Gastrocnemius medialis (tissue), 4 donors: ENCODE data around the gene SKIC8. TPM values are rescaled to one million over a fixed set of nuclear protein-coding genes. Genes with fewer than 3 reads are reported as not detected.

Experiments used
- ATAC-seq, 2 donors: fragments of 150-250 bp; one replicate each; pipeline ENCODE4 v1.9.1; 2016
- DNase-seq, 2 donors: peaks; one replicate each; pipeline ENCODE4 v3.0.0-alpha.2; 2019
- H3K27ac ChIP-seq, 4 donors: fragments of 200-600 bp; sonication (generic); 1 replicate in 1 of 4; 2 replicates in 3 of 4; pipeline ENCODE4 v1.5.1; 2016 to 2018; ENCODE audit warnings: mild to moderate bottlenecking in 2 of 4, moderate library complexity in 1 of 4
- H3K27me3 ChIP-seq, 3 donors: fragments of 200-600 bp; sonication (generic) in 2 of 3; 1 replicate in 1 of 3; 2 replicates in 2 of 3; pipeline versions ENCODE4 v1.5.1 to v1.6.0; 2016 to 2019; ENCODE audit warnings: mild to moderate bottlenecking in 1 of 3, moderate library complexity in 1 of 3
- H3K36me3 ChIP-seq, 2 donors: fragments of 200-600 bp; sonication (generic) in 1 of 2; one replicate each; pipeline ENCODE4 v1.5.1; 2017 to 2018
- H3K4me1 ChIP-seq, 2 donors: fragments of 200-600 bp; sonication (generic) in 1 of 2; one replicate each; pipeline ENCODE4 v1.5.1; 2016 to 2017; ENCODE audit warnings: mild to moderate bottlenecking in 2 of 2
- H3K4me3 ChIP-seq, 4 donors: fragments of 200-600 bp; sonication (generic) in 3 of 4; 1 replicate in 1 of 4; 2 replicates in 3 of 4; pipeline ENCODE4 v1.5.1; 2016 to 2019; ENCODE audit warnings: mild to moderate bottlenecking in 2 of 4
- H3K9me3 ChIP-seq, 3 donors: fragments of 200-600 bp; sonication (generic) in 2 of 3; 1 replicate in 1 of 3; 2 replicates in 2 of 3; pipeline ENCODE4 v1.5.1; 2016 to 2019
- CTCF ChIP-seq, 5 experiments: fragments of 450-650 bp in 3 of 5; fragments of 200-600 bp in 2 of 5; sonication (generic) in 2 of 5; IDR thresholded peaks in 4 of 5; conservative IDR thresholded peaks in 1 of 5; 1 replicate in 4 of 5; 2 replicates in 1 of 5; pipeline ENCODE4 v1.5.1; 2016 to 2019; ENCODE audit warnings: antibody characterized with exemption in 5 of 5, mild to moderate bottlenecking in 3 of 5, moderate library complexity in 3 of 5
- POLR2A ChIP-seq, 2 donors: fragments of 450-650 bp; IDR thresholded peaks; one replicate each; pipeline ENCODE4 v1.6.1; 2017; ENCODE audit warnings: antibody characterized with exemption in 2 of 2, mild to moderate bottlenecking in 2 of 2, moderate library complexity in 2 of 2
- in situ Hi-C, 4 donors: fragments of 200-750 bp; cut with MboI; loops; one replicate each; pipeline versions ENCODE4 v1.15.0 to v1.8.0; 2017; ENCODE audit warnings: low sequenced_read_pairs in 4 of 4
- intact Hi-C: fragments of 100-400 bp; cut with DNase I; formaldehyde crosslinking; loops from one replicate; pipeline ENCODE4 v1.15.1; 2023; ENCODE audit warnings: low total_unique reads
- total RNA-seq, 4 donors: library from RNA; depleted of rRNA; stranded (reverse); fragments of >200 nt; gene quantifications; one replicate each; pipeline versions ENCODE4 v1.1.0 to v1.2.3, GENCODE V29; 2016

SKIC8 gene
- 10 to 100 TPM; 36.9 to 48.6 (median 42.7) TPM for total RNA-seq

GRCh38 chr15:78299101-78299930, at the start of gene SKIC8:
Gene SKIC8 (minus strand): TSS chr15:78299609. CDS start chr15:78295686, 3,923 bp downstream.
- TF ChIP-seq POLR2A (IDR thresholded peaks at IDR 0.05) (peak; percentile 78 to 85), CTCF (IDR thresholded peaks at IDR 0.05 in 4 of 5, conservative IDR thresholded peaks at IDR 0.05 in 1 of 5) (no peak)
- DNase-seq (peak; percentile 80 to 91), ATAC-seq (peak; percentile 92 to 95)
- in situ Hi-C loops (no loop called here), intact Hi-C loops (loop anchor here (1.0 to 2.0 kb wide), 2 partner anchors 35 to 139 kb away; partner anchors contain the start of genes DNAJA4 and IREB2)
- peaks cover 16 to 19% of the 10 kb centered on the region in 2 donors for H3K4me1 ChIP-seq
- no peaks in the 10 kb centered on the region for H3K9me3 ChIP-seq
- peak within 1 kb of the TSS; percentile 74 to 98 (median 92) for H3K4me3 ChIP-seq
- peak within 1 kb of the TSS; percentile 84 to 88 (median 85) for H3K27ac ChIP-seq
- no peaks in the 10 kb centered on the region for H3K36me3 ChIP-seq
- no peaks in the 10 kb centered on the region for H3K27me3 ChIP-seq

- Histone ChIP-seq H3K27ac (no peak overlapping the region), H3K4me3 (no peak overlapping the region), H3K27me3 (no peaks in the 10 kb centered on the region), H3K4me1 (no peaks in the 10 kb centered on the region), H3K9me3 (no peaks in the 10 kb centered on the region), H3K36me3 (no peaks in the 10 kb centered on the region)
- ATAC-seq, result no peak
- TF ChIP-seq POLR2A (IDR thresholded peaks at IDR 0.05), result no peak
- TF ChIP-seq CTCF (IDR thresholded peaks at IDR 0.05 in 4 of 5, conservative IDR thresholded peaks at IDR 0.05 in 1 of 5), result no peak
- intact Hi-C loops (no loop called here), in situ Hi-C loops (no loop called here)
- no peak for DNase-seq
Measured at GRCh38 chr15:78347586-78348543, 48.5 kb upstream of the SKIC8 start.

- H3K27ac ChIP-seq, result no peak overlapping the region
Measured at GRCh38 chr15:78345396-78346125, 46.2 kb upstream of the SKIC8 start.

More at GRCh38 chr15:78345396-78346125, 46.2 kb upstream of the SKIC8 start:
- ATAC-seq (no peak), DNase-seq (no peak)
- TF ChIP-seq POLR2A (IDR thresholded peaks at IDR 0.05) (no peak), CTCF (IDR thresholded peaks at IDR 0.05 in 4 of 5, conservative IDR thresholded peaks at IDR 0.05 in 1 of 5) (no peak)
- in situ Hi-C loops, result no loop called here
- Histone ChIP-seq H3K4me1 (peaks cover 7 to 8% of the 10 kb centered on the region in 2 donors), H3K36me3 (no peaks in the 10 kb centered on the region), H3K4me3 (no peak overlapping the region), H3K27me3 (peaks cover 14 to 21% (median 18%) of the 10 kb centered on the region in 3 donors), H3K9me3 (no peaks in the 10 kb centered on the region)
- intact Hi-C loops, result no loop called here
